Activated CD8-positive, alpha-beta T cell treated with anti-CD3 and anti-CD28 coated beads, Interleukin-2, amount 10 ng/mL, durations not matched to agents 7 days and 5 days (primary cell): ENCODE data around the gene HTT. TPM values are rescaled to one million over a fixed set of nuclear protein-coding genes. Genes with fewer than 3 reads are reported as not detected.

Source experiments
- ATAC-seq: fragments of 150-1000 bp; cut with Tn5 transposase; one replicate; pipeline ENCODE4 v1.10.0; 2021; ENCODE audit warnings: moderate library complexity
- CTCF ChIA-PET: fragments of 350-600 bp; sonication (Branson Sonifier 250); formaldehyde crosslinking; loops from one replicate; lab custom pipeline; 2021; ENCODE audit warnings: antibody characterized with exemption; lab: Charles Lee
- POLR2A ChIA-PET: fragments of 350-600 bp; sonication (Branson Sonifier 250); formaldehyde crosslinking; loops from one replicate; lab custom pipeline; 2021; ENCODE audit warnings: antibody characterized with exemption; lab: Charles Lee
- DNase-seq: peaks from one replicate; pipeline ENCODE4 v3.0.0-alpha.2; 2020
- H3K27ac Mint-ChIP-seq: one replicate; pipeline ENCODE4 v1.8.0; 2021; ENCODE audit warnings: mild to moderate bottlenecking, mixed read lengths
- H3K27me3 Mint-ChIP-seq: one replicate; pipeline ENCODE4 v1.8.0; 2021; ENCODE audit warnings: low read depth, mixed read lengths
- H3K36me3 Mint-ChIP-seq: one replicate; pipeline ENCODE4 v1.8.0; 2021; ENCODE audit warnings: low read depth, mixed read lengths
- H3K4me1 Mint-ChIP-seq: one replicate; pipeline ENCODE4 v1.8.0; 2021; ENCODE audit warnings: low read depth, mixed read lengths
- H3K4me3 Mint-ChIP-seq: one replicate; pipeline ENCODE4 v1.8.0; 2021; ENCODE audit warnings: mild to moderate bottlenecking, mixed read lengths
- H3K9me3 Mint-ChIP-seq: one replicate; pipeline ENCODE4 v1.8.0; 2022; ENCODE audit warnings: mixed read lengths; ENCODE audit not compliant: insufficient read depth
- total RNA-seq, 2 experiments: library from RNA; stranded (reverse); gene quantifications; one replicate each; pipeline ENCODE4 v1.2.3, GENCODE V29; 2021

HTT gene
- total RNA-seq, 2 experiments from 2014 or later: 51.2 to 58.0 TPM

- POLR2A ChIA-PET: no interaction called here
- no peaks in the 10 kb centered on the region for H3K9me3 Mint-ChIP-seq
- no peaks in the 10 kb centered on the region for H3K27me3 Mint-ChIP-seq
- no peak overlapping the region for H3K27ac Mint-ChIP-seq
- no peak overlapping the region for H3K4me3 Mint-ChIP-seq
- no peaks in the 10 kb centered on the region for H3K4me1 Mint-ChIP-seq
- DNase-seq (no peak), ATAC-seq (peak; percentile 30)
- no peaks in the 10 kb centered on the region for H3K36me3 Mint-ChIP-seq
- CTCF ChIA-PET: no interaction called here
Measured at GRCh38 chr4:3262208-3263052, 187.9 kb downstream of the HTT start.

- no peaks in the 10 kb centered on the region for H3K36me3 Mint-ChIP-seq
- H3K4me1 Mint-ChIP-seq: no peaks in the 10 kb centered on the region
- H3K4me3 Mint-ChIP-seq: no peak overlapping the region
- CTCF ChIA-PET: no interaction called here
- H3K27ac Mint-ChIP-seq: no peak overlapping the region
- POLR2A ChIA-PET: no interaction called here
- no peaks in the 10 kb centered on the region for H3K9me3 Mint-ChIP-seq
- ATAC-seq (no peak), DNase-seq (no peak)
- no peaks in the 10 kb centered on the region for H3K27me3 Mint-ChIP-seq
Measured at GRCh38 chr4:3263053-3263875, 188.8 kb downstream of the HTT start.

GRCh38 chr4:3263876-3264193, 189.4 kb downstream of the HTT start:
- Mint-ChIP-seq H3K4me1 (no peaks in the 10 kb centered on the region), H3K27me3 (no peaks in the 10 kb centered on the region), H3K9me3 (no peaks in the 10 kb centered on the region), H3K27ac (no peak overlapping the region), H3K4me3 (no peak overlapping the region), H3K36me3 (no peaks in the 10 kb centered on the region)
- ChIA-PET POLR2A (no interaction called here), CTCF (no interaction called here)
- no peak for DNase-seq
- ATAC-seq: no peak

- Mint-ChIP-seq H3K27ac (no peak overlapping the region), H3K9me3 (no peaks in the 10 kb centered on the region), H3K36me3 (no peaks in the 10 kb centered on the region), H3K4me1 (no peaks in the 10 kb centered on the region), H3K4me3 (no peak overlapping the region), H3K27me3 (no peaks in the 10 kb centered on the region)
- ChIA-PET CTCF (no interaction called here), POLR2A (no interaction called here)
- no peak for DNase-seq
- ATAC-seq: no peak
Measured at GRCh38 chr4:3266076-3266475, 191.6 kb downstream of the HTT start.

GRCh38 chr4:3267576-3268394, 193.3 kb downstream of the HTT start:
- CTCF ChIA-PET: no interaction called here
- ATAC-seq (no peak), DNase-seq (no peak)
- H3K36me3 Mint-ChIP-seq: no peaks in the 10 kb centered on the region
- no peaks in the 10 kb centered on the region for H3K4me1 Mint-ChIP-seq
- POLR2A ChIA-PET: no interaction called here
- H3K27ac Mint-ChIP-seq: no peak overlapping the region
- no peaks in the 10 kb centered on the region for H3K9me3 Mint-ChIP-seq
- H3K27me3 Mint-ChIP-seq: peaks cover 9% of the 10 kb centered on the region
- no peak overlapping the region for H3K4me3 Mint-ChIP-seq

- POLR2A ChIA-PET: no interaction called here
- DNase-seq (no peak), ATAC-seq (no peak)
- Mint-ChIP-seq H3K9me3 (no peaks in the 10 kb centered on the region), H3K27me3 (peaks cover 9% of the 10 kb centered on the region), H3K4me3 (no peak overlapping the region), H3K36me3 (no peaks in the 10 kb centered on the region), H3K27ac (no peak overlapping the region), H3K4me1 (peaks cover 1% of the 10 kb centered on the region)
- CTCF ChIA-PET: no interaction called here
Measured at GRCh38 chr4:3268395-3269104, 194.1 kb downstream of the HTT start.

- ATAC-seq (no peak), DNase-seq (no peak)
- POLR2A ChIA-PET: no interaction called here
- Mint-ChIP-seq H3K36me3 (no peaks in the 10 kb centered on the region), H3K4me1 (peaks cover 1% of the 10 kb centered on the region), H3K27me3 (peaks cover 9% of the 10 kb centered on the region), H3K9me3 (no peaks in the 10 kb centered on the region), H3K4me3 (no peak overlapping the region), H3K27ac (no peak overlapping the region)
- CTCF ChIA-PET: no interaction called here
Measured at GRCh38 chr4:3269105-3269927, 194.8 kb downstream of the HTT start.

- Mint-ChIP-seq H3K4me3 (no peak overlapping the region), H3K9me3 (no peaks in the 10 kb centered on the region), H3K36me3 (no peaks in the 10 kb centered on the region), H3K27ac (no peak overlapping the region), H3K27me3 (peaks cover 9% of the 10 kb centered on the region), H3K4me1 (peaks cover 1% of the 10 kb centered on the region)
- ChIA-PET CTCF (no interaction called here), POLR2A (no interaction called here)
- ATAC-seq (no peak), DNase-seq (no peak)
Measured at GRCh38 chr4:3269991-3270611, 195.6 kb downstream of the HTT start.

GRCh38 chr4:3271131-3271530, 196.7 kb downstream of the HTT start:
- H3K36me3 Mint-ChIP-seq: no peaks in the 10 kb centered on the region
- CTCF ChIA-PET: no interaction called here
- ATAC-seq (no peak), DNase-seq (no peak)
- no peaks in the 10 kb centered on the region for H3K9me3 Mint-ChIP-seq
- peaks cover 11% of the 10 kb centered on the region for H3K27me3 Mint-ChIP-seq
- POLR2A ChIA-PET: no interaction called here
- H3K27ac Mint-ChIP-seq: no peak overlapping the region
- no peak overlapping the region for H3K4me3 Mint-ChIP-seq
- peaks cover 1% of the 10 kb centered on the region for H3K4me1 Mint-ChIP-seq

GRCh38 chr4:3276986-3277385, 202.5 kb downstream of the HTT start:
- peaks cover 1% of the 10 kb centered on the region for H3K4me1 Mint-ChIP-seq
- no peak for DNase-seq
- POLR2A ChIA-PET: no interaction called here
- peaks cover 3% of the 10 kb centered on the region for H3K9me3 Mint-ChIP-seq
- no peak overlapping the region for H3K4me3 Mint-ChIP-seq
- CTCF ChIA-PET: no interaction called here
- no peaks in the 10 kb centered on the region for H3K36me3 Mint-ChIP-seq
- peaks cover 23% of the 10 kb centered on the region for H3K27me3 Mint-ChIP-seq
- no peak for ATAC-seq
- H3K27ac Mint-ChIP-seq: no peak overlapping the region
